K562 treated with DMSO at 1 percent for 12 hours (cell line): ENCODE data around the gene SMPD3. TPM values are rescaled to one million over a fixed set of nuclear protein-coding genes. Genes with fewer than 3 reads are reported as not detected.

Experiments
- total RNA-seq: library from RNA; unstranded; fragments of 300-600 nt; gene quantifications from 2 replicates; pipeline ENCODE4 v1.2.3, GENCODE V29; 2022; ENCODE audit not compliant: insufficient read depth

SMPD3 gene
- 3.1 and 3.4 TPM in 2 replicates for total RNA-seq

DNA sequence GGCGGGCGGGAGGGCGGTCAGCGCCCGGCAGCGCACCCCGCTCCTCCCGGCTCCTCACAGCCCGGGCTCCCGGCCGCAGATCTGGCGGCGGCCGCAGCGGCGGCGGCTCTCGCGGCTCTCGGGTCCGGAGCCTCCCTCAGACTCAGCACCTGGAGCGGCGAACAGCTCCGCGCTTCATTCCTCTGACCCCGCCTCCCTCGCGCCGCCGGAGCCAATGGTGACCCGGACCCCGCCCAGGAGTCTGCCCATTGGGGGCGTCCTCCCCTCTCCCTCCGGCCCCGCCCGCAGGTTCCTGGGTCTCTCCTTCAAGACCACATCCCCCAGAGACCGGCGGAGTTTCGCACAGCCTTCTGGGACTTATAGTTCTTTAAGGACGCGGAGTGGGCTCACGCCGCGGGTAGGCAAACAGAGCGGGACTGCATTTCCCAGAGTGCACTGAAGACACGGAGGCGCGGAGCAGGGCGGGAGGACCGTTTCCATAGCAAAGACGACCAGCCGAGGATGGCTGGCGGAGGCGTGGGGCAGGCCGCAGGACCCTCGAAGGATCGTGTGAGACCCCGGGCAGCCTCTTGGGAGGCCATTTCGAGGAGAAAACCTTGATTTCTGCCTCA, at the start of gene SMPD3:
TSS of gene SMPD3 (minus strand) at position 149 of the 611 bp plus-strand sequence. CDS start 76,327 bp downstream, outside the sequence.

GRCh38 chr16:68310774-68311511, 137.4 kb downstream of the SMPD3 start, which contains the start of the genes PRMT7 and SLC7A6OS:
Gene PRMT7, plus strand, starts transcription at chr16:68311019. Its CDS starts 4,961 bp downstream, at chr16:68315980.
Gene SLC7A6OS, minus strand, starts transcription at chr16:68310946. Its CDS starts 20 bp downstream, at chr16:68310926.

Other genes with a start within 250 kb of the SMPD3 start
- not detected in 2 replicates for gene ESRP2, start 212.4 kb downstream of the SMPD3 start, total RNA-seq
- gene PLA2G15, start 203.1 kb downstream of the SMPD3 start, total RNA-seq, result 32.1 and 40.4 TPM in 2 replicates
- gene SLC7A6, start 184.0 kb downstream of the SMPD3 start, total RNA-seq, result 5.4 and 23.3 TPM in 2 replicates
- gene SLC7A6OS, start 137.6 kb downstream of the SMPD3 start, total RNA-seq, result 7.8 and 17.5 TPM in 2 replicates
- 42.4 and 57.2 TPM in 2 replicates for gene PRMT7, start 137.5 kb downstream of the SMPD3 start, total RNA-seq
- 1.6 and 7.9 TPM in 2 replicates for gene ZFP90, start 90.8 kb upstream of the SMPD3 start, total RNA-seq
- not detected in 2 replicates for gene CDH3, start 196.8 kb upstream of the SMPD3 start, total RNA-seq